ENCODE data around the gene KLK6. TPM values are rescaled to one million over a fixed set of nuclear protein-coding genes. Genes with fewer than 3 reads are reported as not detected.

The KLK6 gene
- total RNA-seq, 6 experiments from 2014 or later = not detected

GRCh38 chr19:50912727-50913716 is 56.4 kb downstream of the KLK6 start:
- Histone ChIP-seq H3K4me1 (no peaks in the 10 kb centered on the region), H3K9me3 (no peaks in the 10 kb centered on the region), H3K27ac (no peak overlapping the region), H3K4me3 (no peak overlapping the region), H3K27me3 (no peaks in the 10 kb centered on the region), H3K36me3 (no peaks in the 10 kb centered on the region)
- TF ChIP-seq CTCF (IDR thresholded peaks at IDR 0.05) = no peak
- no peak for TF ChIP-seq POLR2A (IDR thresholded peaks at IDR 0.05)
- 13% methylated on average over 18 of the region's 29 CpGs for WGBS (ENCODE audit: insufficient coverage, low coverage, low lambda C conversion rate, missing lambda C conversion rate)
- peak in 1 of 4 donors; percentile 22 for ATAC-seq
- DNase-seq = no peak
- intact Hi-C loops (cut with DNase I) = no loop called here

- ATAC-seq (no peak), DNase-seq (no peak)
- Histone ChIP-seq H3K27me3 (no peaks in the 10 kb centered on the region), H3K4me1 (no peaks in the 10 kb centered on the region), H3K36me3 (no peaks in the 10 kb centered on the region), H3K27ac (no peak overlapping the region), H3K9me3 (no peaks in the 10 kb centered on the region), H3K4me3 (no peak overlapping the region)
- WGBS (ENCODE audit: insufficient coverage, low coverage, low lambda C conversion rate, missing lambda C conversion rate) = 6% methylated on average over 19 of the region's 21 CpGs
- no peak for TF ChIP-seq POLR2A (IDR thresholded peaks at IDR 0.05)
- TF ChIP-seq CTCF (IDR thresholded peaks at IDR 0.05) = no peak
- intact Hi-C loops (cut with DNase I) = no loop called here
These were observed 57.2 kb downstream of the KLK6 start for GRCh38 chr19:50912102-50912599.

- DNase-seq (no peak), ATAC-seq (no peak)
- Histone ChIP-seq H3K9me3 (no peaks in the 10 kb centered on the region), H3K27me3 (no peaks in the 10 kb centered on the region), H3K4me1 (no peaks in the 10 kb centered on the region), H3K36me3 (no peaks in the 10 kb centered on the region), H3K27ac (no peak within 1 kb of the TSS), H3K4me3 (no peak within 1 kb of the TSS)
- WGBS (ENCODE audit: insufficient coverage, low coverage, low lambda C conversion rate, missing lambda C conversion rate) = 45% methylated on average over 6 of the region's 9 CpGs
- TF ChIP-seq POLR2A (IDR thresholded peaks at IDR 0.05) (no peak), CTCF (IDR thresholded peaks at IDR 0.05) (no peak)
- intact Hi-C loops (cut with DNase I) = no loop called here
These were observed 57.9 kb downstream of the KLK6 start, which contains the start of gene KLK4 for GRCh38 chr19:50911206-50912101. TSS of gene KLK4 (minus strand) at chr19:50911395. CDS start at chr19:50910738, 657 bp downstream.

- Histone ChIP-seq H3K27ac (no peak overlapping the region), H3K27me3 (peaks cover 0 to under 1% of the 10 kb centered on the region in 2 donors), H3K9me3 (no peaks in the 10 kb centered on the region), H3K4me1 (no peaks in the 10 kb centered on the region), H3K4me3 (no peak overlapping the region), H3K36me3 (no peaks in the 10 kb centered on the region)
- ATAC-seq (no peak), DNase-seq (no peak)
- TF ChIP-seq POLR2A (IDR thresholded peaks at IDR 0.05) = no peak
- TF ChIP-seq CTCF (IDR thresholded peaks at IDR 0.05) = no peak
- intact Hi-C loops (cut with DNase I) = no loop called here
- WGBS (ENCODE audit: insufficient coverage, low coverage, low lambda C conversion rate, missing lambda C conversion rate) = 43% methylated on average over 4 of the region's 4 CpGs
These were observed 58.7 kb downstream of the KLK6 start for GRCh38 chr19:50910722-50911121.
